ENCODE results near the gene RSRC1.
"Not testable (repeated sequence)": the region's sequence is repeated elsewhere in the genome, so short reads cannot be mapped to it uniquely, and the experiment has no call there.

The RSRC1 gene

GRCh38 chr3:158244274-158244673 lies 134.4 kb downstream of the RSRC1 start:
- no peak for DNase-seq

- DNase-seq = no peak
Observed at GRCh38 chr3:158247288-158247687, 137.4 kb downstream of the RSRC1 start.

GRCh38 chr3:158248261-158248660 lies 138.4 kb downstream of the RSRC1 start:
- no peak for DNase-seq

GRCh38 chr3:158249183-158249582 lies 139.3 kb downstream of the RSRC1 start:
- no peak for DNase-seq

GRCh38 chr3:158258619-158259018 lies 148.7 kb downstream of the RSRC1 start:
- DNase-seq = no peak

GRCh38 chr3:158260392-158260791 lies 150.5 kb downstream of the RSRC1 start:
- no peak for DNase-seq

GRCh38 chr3:158261371-158261991 lies 151.6 kb downstream of the RSRC1 start:
- no peak for DNase-seq

GRCh38 chr3:158264894-158265293 lies 155.0 kb downstream of the RSRC1 start:
- DNase-seq = no peak

- DNase-seq = no peak
Observed at GRCh38 chr3:158267015-158267414, 157.1 kb downstream of the RSRC1 start.

- no peak for DNase-seq
Observed at GRCh38 chr3:158269942-158270341, 160.1 kb downstream of the RSRC1 start.

- no peak for DNase-seq
Observed at GRCh38 chr3:158272081-158272480, 162.2 kb downstream of the RSRC1 start.

GRCh38 chr3:158273656-158274055 lies 163.8 kb downstream of the RSRC1 start:
- DNase-seq = no peak

GRCh38 chr3:158278187-158278586 lies 168.3 kb downstream of the RSRC1 start:
- no peak for DNase-seq

- no peak for DNase-seq
Observed at GRCh38 chr3:158279609-158280008, 169.7 kb downstream of the RSRC1 start.

- DNase-seq = no peak
Observed at GRCh38 chr3:158295771-158296170, 185.9 kb downstream of the RSRC1 start.

- DNase-seq = no peak
Observed at GRCh38 chr3:158297940-158298339, 188.1 kb downstream of the RSRC1 start.

- DNase-seq = no peak
Observed at GRCh38 chr3:158308236-158308928, 198.5 kb downstream of the RSRC1 start.

- DNase-seq = no peak
Observed at GRCh38 chr3:158312560-158313141, 202.8 kb downstream of the RSRC1 start.

- no peak for DNase-seq
Observed at GRCh38 chr3:158313338-158313927, 203.5 kb downstream of the RSRC1 start.

- DNase-seq = no peak
Observed at GRCh38 chr3:158314426-158315357, 204.8 kb downstream of the RSRC1 start.

- DNase-seq = not testable (repeated sequence)
Observed at GRCh38 chr3:158329696-158330441, 220.0 kb downstream of the RSRC1 start.

- no peak for DNase-seq
Observed at GRCh38 chr3:158330870-158331269, 221.0 kb downstream of the RSRC1 start.
